ENCODE data around the gene COL23A1.

GRCh38 chr5:178351221-178352034, 238.8 kb downstream of the COL23A1 start:
- TF ChIP-seq DPF2 (CRISPR knock-in tag; IDR thresholded peaks at IDR 0.05; ENCODE audit: borderline replicate concordance, low read depth) (no peak), THAP11 (CRISPR knock-in tag; IDR thresholded peaks at IDR 0.05) (no peak), RFX5 (IDR thresholded peaks at IDR 0.05; ENCODE audit: low read depth, low read length) (no peak), NR2C2 (CRISPR knock-in tag; IDR thresholded peaks at IDR 0.05; ENCODE audit: borderline replicate concordance) (no peak), MTA3 (CRISPR knock-in tag; IDR thresholded peaks at IDR 0.05) (no peak), SNAPC4 (CRISPR knock-in tag; IDR thresholded peaks at IDR 0.05) (no peak), ATF7-NPFF (CRISPR knock-in tag; IDR thresholded peaks at IDR 0.05; ENCODE audit: low read depth) (no peak), FIP1L1 (IDR thresholded peaks at IDR 0.05; ENCODE audit: borderline replicate concordance, insufficient read depth, low read depth, low read length) (no peak), TCF7L2 (IDR thresholded peaks at IDR 0.05; ENCODE audit: low read depth, low read length) (no peak), BCLAF1 (IDR thresholded peaks at IDR 0.05) (no peak), CTCF (CRISPR knock-in tag; IDR thresholded peaks at IDR 0.05) (no peak), ZHX2 (IDR thresholded peaks at IDR 0.05; ENCODE audit: low read depth) (no peak), ZHX2 (CRISPR knock-in tag; IDR thresholded peaks at IDR 0.05; ENCODE audit: borderline replicate concordance) (no peak)
